Left ventricle myocardium superior (tissue), 1 donor: ENCODE results near the gene UPP1. TPM values are rescaled to one million over a fixed set of nuclear protein-coding genes. Genes with fewer than 3 reads are reported as not detected.
A peak's percentile ranks its signal among the peaks of the same experiment; 100 is the strongest.
"Not testable (repeated sequence)": the region's sequence is repeated elsewhere in the genome, so short reads cannot be mapped to it uniquely, and the experiment has no call there.

Experiments
- ATAC-seq: fragments of 200-7000 bp; cut with Tn5 transposase; one replicate; pipeline ENCODE4 v1.9.1; 2020; ENCODE audit warnings: mild to moderate bottlenecking, moderate library complexity
- DNase-seq: peaks from one replicate; pipeline ENCODE4 v3.0.0-alpha.2; 2020
- intact Hi-C: fragments of 100-400 bp; cut with micrococcal nuclease; formaldehyde crosslinking; loops from one replicate; pipeline ENCODE4 v1.11.0; 2022
- long read RNA-seq: library from polyadenylated mRNA; unstranded; transcript quantifications from one replicate; pipeline ENCODE4 v2.0.0, GENCODE V29; 2021
- total RNA-seq: library from RNA; stranded (reverse); fragmentation: NEBNext Ultra II Directional; extraction: Animal tissue kit (Norgen Biotek cat#: 25700); gene quantifications from one replicate; pipeline ENCODE4 v1.2.1, GENCODE V29; 2021
- donor health status: DM: no; HTN: yes; CAD: no; lungs with severe emphysema.

The UPP1 gene
- 20.9 TPM for total RNA-seq
- long read RNA-seq, transcript UPP1-212 (3 exons, 2,782 nt), result major isoform, 5 of 19 reads
- long read RNA-seq, transcript UPP1-202 (6 exons, 955 nt), result major isoform, 5 of 19 reads
- long read RNA-seq, partial matches to known transcripts, result 1 of 19 reads
- long read RNA-seq, other reads (novel, unspliced or antisense), result 6 of 19 reads

- intact Hi-C loops, result loop anchor here (10.0 kb wide), 1 partner anchor 95 kb away; no protein-coding TSS in a partner anchor
- DNase-seq (peak; percentile 96), ATAC-seq (peak; percentile 95)
Observed at GRCh38 chr7:48089046-48090003, at the start of gene UPP1. TSS of gene UPP1 (plus strand) at chr7:48089265. CDS start at chr7:48094784, 5,519 bp downstream.

GRCh38 chr7:48040944-48041652, 48.0 kb upstream of the UPP1 start:
- DNase-seq, result no peak
- ATAC-seq, result no peak
- intact Hi-C loops, result no loop called here

DNA sequence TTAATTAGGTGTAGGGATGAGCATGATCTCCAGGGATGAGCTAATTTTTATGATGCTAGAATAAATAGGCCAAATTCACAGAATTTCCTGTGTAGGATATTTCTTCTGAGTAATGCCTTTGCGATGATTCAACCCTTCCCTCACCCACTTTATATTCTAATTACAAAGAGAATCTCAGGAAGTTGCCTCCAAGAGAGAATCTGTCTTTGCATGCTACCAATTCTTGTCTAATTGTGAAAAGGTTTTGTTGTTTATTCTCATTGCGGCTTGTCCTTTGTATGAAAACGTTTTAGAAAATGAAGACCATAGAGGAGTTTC, 47.5 kb upstream of the UPP1 start:
- intact Hi-C loops, result no loop called here
- DNase-seq (no peak), ATAC-seq (no peak)

DNA sequence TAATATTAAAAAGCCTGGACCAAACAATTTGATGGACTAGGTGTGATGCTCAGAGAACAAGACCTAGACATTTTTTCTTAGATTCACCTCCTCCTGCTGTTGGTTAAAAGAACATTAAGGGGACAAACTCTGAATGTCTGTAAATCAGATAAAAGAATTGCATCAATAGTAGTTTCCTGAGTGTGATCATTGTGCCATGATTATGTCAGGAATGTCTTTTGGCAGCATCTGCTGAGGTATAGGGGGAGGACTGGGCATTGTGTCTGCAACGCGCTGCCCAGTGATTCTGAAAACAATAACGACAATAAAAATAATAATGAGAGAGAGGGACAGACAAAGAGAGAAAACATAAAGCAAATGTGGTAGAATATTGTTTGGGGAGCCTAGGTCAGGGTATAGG, 46.8 kb upstream of the UPP1 start:
- ATAC-seq (no peak), DNase-seq (no peak)
- intact Hi-C loops, result no loop called here

- no peak for DNase-seq
- no peak for ATAC-seq
- intact Hi-C loops, result no loop called here
Observed at GRCh38 chr7:48042636-48043035, 46.4 kb upstream of the UPP1 start.

- DNase-seq, result no peak
- no peak for ATAC-seq
- intact Hi-C loops, result no loop called here
Observed at GRCh38 chr7:48045195-48045765, 43.8 kb upstream of the UPP1 start.

DNA sequence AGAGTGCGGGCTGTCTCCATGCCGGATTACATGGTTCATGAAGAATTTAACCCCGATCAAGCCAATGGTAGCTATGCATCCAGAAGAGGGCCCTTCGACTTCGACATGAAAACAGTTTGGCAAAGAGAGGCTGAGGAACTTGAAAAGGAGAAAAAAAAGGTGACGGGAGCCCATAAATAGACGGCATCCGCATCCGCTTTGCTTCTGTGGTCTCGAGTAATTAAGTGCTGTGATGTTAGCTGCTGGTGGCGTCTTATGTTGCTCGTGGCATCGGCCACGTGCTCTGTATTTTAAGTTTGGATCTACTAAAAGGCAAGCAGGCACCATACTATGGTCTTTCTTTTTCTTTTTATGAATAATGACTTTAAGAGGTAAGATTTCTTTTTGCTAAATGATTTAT, 42.6 kb upstream of the UPP1 start:
- intact Hi-C loops, result no loop called here
- ATAC-seq, result no peak

DNA sequence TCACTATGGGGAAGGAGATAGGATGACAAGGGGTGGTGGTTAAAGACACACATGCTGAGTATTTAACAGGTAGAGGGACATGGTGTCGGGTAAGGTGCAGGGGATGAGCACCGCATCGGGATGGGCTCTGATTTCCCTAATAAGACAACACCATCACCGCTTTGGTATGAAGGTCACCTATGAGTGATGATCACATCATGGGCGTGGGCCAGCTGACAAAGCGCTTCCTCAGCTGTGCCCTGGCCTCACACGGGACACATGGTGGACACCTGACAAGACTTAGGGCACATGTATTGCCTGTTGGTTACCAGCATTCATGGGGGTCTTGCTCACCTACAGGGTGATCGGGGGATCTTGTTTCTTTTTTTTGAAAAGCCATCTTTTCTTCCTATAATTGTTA, 41.0 kb upstream of the UPP1 start:
- intact Hi-C loops, result no loop called here
- DNase-seq (no peak), ATAC-seq (no peak)

More for the DNA sequence above, 42.6 kb upstream of the UPP1 start:
- DNase-seq, result no peak

DNA sequence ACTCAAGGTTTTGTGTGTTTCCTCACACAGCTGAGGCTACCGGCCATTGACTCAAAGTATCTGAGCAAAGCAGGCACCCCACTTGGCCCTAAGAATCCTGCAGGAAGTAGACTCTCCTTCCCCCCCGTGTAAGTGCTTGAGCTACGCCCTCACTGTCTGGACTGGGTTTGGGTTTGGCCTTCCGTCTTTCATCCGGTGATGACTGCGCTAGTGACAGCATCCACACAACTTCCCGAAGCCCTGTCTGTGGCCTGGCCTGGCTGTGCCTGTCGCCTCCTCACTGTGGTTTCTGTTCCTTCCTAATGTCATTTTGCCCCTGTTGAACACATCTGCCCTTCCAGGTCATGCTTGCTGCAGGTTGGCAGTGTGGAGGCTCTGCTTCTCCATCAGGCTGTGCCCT, 39.2 kb upstream of the UPP1 start:
- intact Hi-C loops, result no loop called here
- DNase-seq (no peak), ATAC-seq (no peak)

DNA sequence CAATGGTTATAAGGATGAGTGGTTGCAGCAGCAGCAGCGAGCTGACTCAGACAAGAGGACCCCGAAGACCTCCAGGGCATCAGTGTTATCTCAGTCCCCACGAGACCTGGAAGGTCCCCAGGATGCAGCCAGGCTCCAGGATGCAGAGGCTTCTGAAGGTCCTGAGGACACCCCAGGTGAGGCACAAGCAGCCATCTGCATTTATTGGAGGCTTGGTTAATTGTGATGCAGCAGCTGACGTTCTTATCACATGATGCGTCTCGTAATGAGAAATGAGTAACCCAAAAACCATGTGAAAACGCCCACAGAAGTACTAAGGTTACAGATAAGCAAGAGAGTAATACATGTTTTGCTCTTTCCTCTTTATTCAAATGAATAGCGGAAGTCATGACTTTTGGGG, 36.3 kb upstream of the UPP1 start:
- intact Hi-C loops, result no loop called here
- no peak for ATAC-seq
- DNase-seq, result no peak

DNA sequence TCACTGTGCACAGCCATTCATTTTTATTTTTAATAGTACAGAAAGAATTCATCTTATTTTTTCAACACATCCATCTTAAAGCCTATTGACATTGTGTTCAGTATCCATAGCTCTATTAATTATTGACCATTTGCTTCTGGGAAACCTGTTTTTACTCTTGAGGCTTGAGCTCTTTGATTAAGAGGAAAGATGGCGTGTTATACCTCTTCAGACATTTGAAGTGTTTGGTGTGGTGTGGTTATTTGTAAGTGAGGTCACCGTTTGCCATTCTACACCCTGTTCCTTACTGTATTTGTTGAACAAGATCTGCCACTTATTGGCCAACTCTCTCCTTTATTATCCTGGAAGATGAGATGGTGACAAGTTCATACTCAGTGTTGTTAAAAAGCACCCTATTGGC, 35.3 kb upstream of the UPP1 start:
- intact Hi-C loops, result no loop called here
- no peak for DNase-seq

DNA sequence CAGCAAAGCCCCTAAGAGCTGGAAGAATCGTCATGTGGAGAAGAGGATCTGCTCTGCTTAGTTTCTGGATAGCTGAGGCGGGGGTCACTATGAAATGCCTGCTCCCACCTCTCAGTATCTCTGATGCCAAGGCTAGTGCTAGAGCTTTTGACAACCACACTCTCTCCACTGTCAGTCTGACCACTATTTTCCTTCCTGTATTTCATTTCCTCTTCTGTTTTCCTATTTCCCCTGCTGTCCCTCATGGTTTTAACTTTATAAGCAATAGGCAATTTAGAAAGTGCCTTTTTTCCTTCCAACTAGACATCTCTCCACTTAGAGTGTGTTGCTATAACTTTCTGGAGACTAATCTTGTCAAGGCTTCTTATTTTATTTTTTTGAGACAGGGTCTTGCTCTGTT, 30.1 kb upstream of the UPP1 start:
- ATAC-seq, result no peak

More for the DNA sequence above, 35.3 kb upstream of the UPP1 start:
- no peak for ATAC-seq

DNA sequence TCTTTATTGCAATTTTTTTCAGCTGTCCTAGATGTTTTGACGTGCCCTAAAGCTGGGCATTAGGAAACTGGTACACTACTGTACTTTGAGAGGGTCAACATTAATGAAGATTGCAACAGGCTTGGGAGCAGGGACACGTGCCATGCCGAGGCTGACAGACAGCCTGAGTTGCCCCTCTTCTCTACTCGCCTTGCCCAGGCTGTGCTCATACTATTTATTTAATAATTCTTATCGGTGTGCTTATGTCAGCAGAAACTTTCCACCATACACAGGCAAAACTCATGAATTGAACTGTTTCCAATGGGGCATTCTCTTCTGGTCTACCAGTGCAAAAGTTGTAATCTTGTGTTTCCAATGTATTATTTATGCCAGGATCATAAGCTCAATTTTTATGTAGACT, 29.4 kb upstream of the UPP1 start:
- intact Hi-C loops, result no loop called here
- ATAC-seq, result no peak
- DNase-seq, result no peak

More for the DNA sequence above, 30.1 kb upstream of the UPP1 start:
- DNase-seq, result no peak
- intact Hi-C loops, result no loop called here

DNA sequence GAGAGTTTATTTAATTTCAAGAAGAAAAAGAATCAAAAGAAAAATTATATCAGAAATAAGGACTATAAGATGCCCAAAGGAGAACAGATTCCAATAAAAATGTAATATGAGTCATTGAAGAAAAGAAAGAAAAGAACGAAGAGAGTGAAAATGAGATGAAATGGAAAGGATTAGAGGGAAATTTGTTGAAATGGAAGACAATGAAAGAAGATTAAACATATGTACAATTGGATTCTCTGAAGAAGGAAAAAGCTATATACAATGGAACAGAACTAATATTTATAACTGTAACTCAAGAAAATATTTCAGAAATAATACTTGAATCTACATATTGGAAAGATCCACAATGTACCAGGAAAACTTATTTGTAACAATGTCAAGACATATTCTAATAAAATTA, 25.1 kb upstream of the UPP1 start:
- intact Hi-C loops, result no loop called here
- no peak for ATAC-seq

GRCh38 chr7:48067475-48067874, 21.6 kb upstream of the UPP1 start:
- DNase-seq (no peak), ATAC-seq (no peak)
- intact Hi-C loops, result no loop called here

More for the DNA sequence above, 25.1 kb upstream of the UPP1 start:
- no peak for DNase-seq

DNA sequence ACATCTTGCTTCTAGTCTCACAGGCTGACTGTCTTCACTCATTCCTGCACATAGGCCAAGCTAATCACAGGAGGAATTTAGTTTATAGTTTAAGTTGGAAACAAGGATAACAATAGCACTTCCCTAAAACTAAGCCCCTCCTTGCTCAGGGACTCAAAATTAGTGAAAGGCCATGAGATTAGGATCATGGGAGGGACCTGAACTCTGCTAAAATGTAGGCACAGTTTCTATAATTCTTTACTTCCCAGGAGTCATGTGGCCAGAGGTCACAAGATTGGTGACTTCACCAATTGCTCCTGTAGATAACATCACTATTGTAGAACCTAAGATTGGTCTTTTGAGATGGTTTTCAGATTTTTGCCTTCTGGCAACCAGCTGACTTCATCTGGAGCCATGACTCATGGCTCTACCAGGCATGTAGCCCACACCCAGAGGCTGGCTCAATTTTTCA, 14.8 kb upstream of the UPP1 start:
- intact Hi-C loops, result no loop called here
- ATAC-seq (no peak), DNase-seq (no peak)

GRCh38 chr7:48077423-48077822, 11.6 kb upstream of the UPP1 start:
- ATAC-seq (no peak), DNase-seq (no peak)
- intact Hi-C loops, result no loop called here

DNA sequence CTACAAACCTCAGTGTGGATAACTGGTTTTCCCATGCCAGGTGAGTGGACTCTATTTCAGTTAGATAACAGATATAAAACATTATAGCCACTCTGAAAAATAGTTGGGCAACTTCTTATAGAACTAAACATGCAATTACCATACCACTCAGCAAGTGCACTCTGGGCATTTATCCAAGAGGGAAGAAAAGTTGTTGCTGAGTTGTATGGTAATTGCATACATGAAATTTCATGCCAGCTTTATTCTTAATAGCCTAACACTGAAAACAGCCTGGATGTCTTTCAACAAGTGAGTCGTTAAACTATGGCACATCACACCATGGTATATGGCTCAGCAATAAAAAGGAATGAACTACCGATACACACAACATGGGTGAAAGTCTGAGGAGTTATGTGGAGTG, 10.6 kb upstream of the UPP1 start:
- DNase-seq (no peak), ATAC-seq (no peak)
- intact Hi-C loops, result no loop called here

- intact Hi-C loops, ATAC-seq, DNase-seq: not testable (repeated sequence)
Observed at GRCh38 chr7:48082378-48082777, 6.7 kb upstream of the UPP1 start.
